Measurements from ENCODE around the gene SLCO3A1.
A peak's percentile ranks its signal among the peaks of the same experiment; 100 is the strongest.

The SLCO3A1 gene

DNA sequence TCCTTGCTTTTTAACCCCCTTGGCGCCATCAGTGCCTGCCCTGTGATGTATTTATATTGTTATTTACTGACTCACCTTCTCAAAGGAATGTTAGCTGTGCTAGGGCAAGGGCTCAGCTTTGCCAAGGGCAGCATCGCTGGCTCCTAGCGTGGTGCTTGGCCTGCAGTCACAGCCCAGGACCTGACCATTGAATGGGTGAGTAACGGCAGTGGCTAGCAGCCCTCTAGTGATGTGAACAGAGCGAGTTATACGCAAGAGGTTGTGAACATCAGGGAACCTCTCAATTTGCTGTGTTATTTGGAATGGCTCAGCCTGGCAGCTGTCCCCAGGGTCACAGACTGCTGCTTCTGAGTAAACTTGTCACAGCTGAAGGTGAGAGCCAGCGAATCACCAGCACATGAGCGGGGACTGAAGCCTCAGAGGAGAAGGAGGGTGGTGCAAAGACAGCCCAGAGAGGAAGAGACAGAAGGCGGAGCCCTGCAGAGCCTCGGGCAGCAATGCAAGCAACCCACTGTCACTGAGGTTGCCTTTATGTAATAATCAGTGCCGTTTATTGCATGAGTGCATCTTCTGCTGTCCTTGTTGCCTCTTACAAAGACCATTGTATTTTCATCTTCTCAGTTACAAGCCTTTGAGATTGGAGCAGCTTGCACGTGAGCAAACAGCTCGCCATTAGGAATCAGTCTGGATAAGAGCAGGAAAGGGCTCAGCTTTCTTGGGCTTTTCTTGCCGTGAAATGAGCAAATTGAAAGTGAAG is 158.3 kb downstream of the SLCO3A1 start:
- no peak for DNase-seq

DNA sequence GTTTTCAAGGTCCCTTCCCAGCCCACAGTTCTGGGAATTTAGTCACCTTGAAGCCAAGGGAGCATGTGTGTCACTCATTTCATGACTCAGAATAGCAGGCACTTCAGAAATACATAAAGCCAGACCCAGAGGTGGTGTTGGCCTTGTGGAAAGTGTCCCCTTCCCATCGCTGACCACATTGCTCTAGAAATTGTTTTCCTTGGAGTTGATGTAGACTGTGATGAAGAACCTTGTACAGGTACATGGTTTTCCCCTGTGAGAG is 158.8 kb downstream of the SLCO3A1 start:
- DNase-seq: no peak

DNA sequence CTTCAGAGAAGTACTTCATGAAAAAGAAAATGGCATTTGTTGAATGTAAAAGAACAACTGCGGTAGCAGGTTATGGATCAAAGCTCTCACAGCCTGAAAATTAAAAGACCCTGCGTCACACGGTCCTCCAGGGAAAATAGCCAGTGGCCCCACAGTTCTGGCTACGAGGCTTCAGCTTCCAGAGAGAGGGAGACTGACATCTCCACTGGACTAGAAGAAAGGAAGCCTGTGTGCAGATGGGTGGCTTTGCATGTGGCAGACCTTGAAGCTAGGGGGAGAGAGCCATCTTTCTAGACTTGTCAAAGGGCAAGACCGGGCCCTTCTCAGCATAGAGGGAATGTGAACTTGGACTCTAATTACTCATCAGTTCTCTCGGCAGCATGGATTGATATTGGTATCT is 159.4 kb downstream of the SLCO3A1 start:
- no peak for DNase-seq

GRCh38 chr15:92014281-92015030 is 160.9 kb downstream of the SLCO3A1 start:
- DNase-seq: no peak

DNA sequence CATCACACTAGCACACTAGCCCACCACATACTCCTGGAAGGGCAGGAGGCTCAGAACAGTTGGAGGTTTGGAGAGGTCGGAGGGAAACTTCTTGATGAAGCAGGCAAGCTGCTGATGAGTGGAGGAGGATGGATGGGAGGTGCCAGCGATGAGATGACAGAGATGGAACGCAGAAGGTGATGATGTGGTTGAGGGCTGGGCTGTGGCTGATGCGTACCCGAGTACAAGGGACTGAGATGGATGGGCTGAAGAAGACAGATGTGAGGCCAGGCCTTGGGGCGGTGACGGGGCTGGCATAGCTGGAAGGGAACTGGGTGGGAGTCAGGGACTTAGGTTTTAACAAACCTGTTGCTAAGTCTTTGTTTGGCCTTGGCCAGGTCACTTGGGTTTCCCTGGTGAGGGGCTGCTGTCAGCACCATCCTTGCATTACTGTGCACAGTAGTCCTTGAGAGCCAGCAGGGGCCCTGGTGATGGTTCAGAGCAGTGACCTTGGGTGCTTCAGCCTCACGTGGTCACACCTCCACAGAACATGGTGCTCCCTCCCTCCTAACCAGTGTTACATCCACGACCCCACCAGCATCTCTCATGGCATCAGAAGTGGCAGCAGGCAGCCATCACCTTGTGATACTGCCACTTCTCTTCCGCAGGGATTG is 164.5 kb downstream of the SLCO3A1 start:
- no peak for DNase-seq

- peak; percentile 17 for DNase-seq
Observed at GRCh38 chr15:92018535-92019239, 165.2 kb downstream of the SLCO3A1 start.

DNA sequence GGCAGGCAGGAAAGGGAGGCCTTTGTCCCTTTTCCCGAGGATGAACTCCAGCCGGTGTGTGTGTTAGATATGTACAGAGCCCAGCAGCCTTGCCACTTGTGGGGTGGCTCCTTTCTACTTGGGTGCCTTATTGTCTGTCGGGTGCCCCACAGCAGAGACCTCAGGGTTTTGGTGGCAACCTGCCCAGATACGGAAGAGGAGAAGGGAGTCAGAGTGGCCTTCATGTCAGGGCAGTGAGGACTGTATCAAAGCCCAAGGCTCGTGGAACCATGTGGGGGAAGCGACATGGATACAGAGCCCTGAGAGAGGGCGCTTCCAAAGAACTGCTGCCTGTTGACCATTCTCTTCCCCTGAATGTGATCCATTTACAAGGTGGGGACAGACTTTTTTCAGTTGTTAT is 166.2 kb downstream of the SLCO3A1 start:
- no peak for DNase-seq

DNA sequence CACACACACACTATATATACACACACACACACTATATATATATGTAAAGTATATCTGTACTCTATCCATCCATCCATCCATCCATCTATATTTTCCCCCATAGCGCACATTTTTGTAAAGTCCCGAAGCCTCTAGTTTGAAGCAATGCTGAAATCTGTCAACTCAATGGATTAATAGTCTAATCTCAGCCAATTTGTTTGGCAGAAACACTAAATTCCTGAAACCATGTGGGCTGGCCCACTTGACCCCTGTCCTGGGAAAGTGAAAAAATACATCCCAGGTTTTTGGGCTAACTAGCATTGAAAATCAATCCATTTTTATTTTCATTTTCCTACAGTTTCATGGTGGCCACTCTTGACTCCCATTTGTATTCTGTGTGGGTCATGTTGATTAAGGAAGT is 166.7 kb downstream of the SLCO3A1 start:
- no peak for DNase-seq

- no peak for DNase-seq
Observed at GRCh38 chr15:92020804-92021203, 167.3 kb downstream of the SLCO3A1 start.

DNA sequence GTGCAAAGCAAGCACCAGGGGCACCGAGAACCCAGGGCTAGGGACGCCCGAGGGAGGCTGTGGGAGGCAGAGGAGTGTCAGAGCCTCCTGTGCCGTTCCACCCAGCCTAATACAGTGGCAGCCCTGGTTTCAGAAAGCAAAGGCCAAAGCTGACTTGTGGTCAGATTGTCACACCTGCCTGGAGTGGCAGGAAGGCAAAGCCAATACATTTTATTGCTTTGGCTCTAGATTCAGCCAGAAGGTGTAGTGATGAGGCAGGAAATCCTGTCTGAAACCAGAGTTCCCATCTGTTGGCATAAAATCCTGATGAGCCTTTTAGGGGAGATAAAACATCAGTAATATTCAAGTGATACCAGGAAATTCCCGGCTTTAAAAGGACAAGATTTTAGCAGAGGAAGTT is 168.3 kb downstream of the SLCO3A1 start:
- no peak for DNase-seq

GRCh38 chr15:92023965-92024364 is 170.5 kb downstream of the SLCO3A1 start:
- DNase-seq: no peak

- DNase-seq: no peak
Observed at GRCh38 chr15:92025706-92026270, 172.3 kb downstream of the SLCO3A1 start.

DNA sequence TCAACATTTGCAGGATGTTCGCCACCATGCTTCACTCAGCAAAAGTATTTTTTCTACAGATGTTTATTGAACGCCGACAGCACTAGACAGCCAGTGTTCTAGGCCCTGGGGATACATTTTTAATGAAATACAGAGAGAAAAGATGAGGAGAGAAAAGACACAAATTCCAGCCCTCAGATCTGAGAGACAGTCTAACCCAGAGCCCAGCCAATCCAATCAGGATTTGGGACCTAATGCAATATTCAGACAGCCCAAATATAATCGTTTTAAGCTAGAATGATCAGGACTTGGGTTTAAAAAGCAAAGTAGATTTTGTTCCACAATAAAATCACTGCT is 174.8 kb downstream of the SLCO3A1 start:
- no peak for DNase-seq

DNA sequence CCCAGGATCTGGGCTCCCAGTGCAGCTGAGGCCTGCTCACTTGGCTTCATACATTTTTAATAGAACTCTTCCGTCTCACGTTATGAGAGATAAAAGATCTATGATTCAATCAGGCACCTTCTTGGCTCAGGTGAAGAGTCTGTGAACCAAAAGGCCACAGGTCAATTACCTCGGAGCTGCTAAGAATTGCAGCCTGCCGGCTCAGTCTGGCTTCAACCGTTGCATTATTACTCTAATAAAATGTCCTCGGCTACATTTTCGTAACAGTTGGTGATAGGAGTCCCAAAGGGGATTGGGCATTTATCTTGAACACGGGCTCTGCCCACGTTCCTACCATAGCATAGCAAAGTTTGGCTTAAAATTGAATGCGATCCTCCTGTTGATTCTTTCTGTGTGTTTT is 176.3 kb downstream of the SLCO3A1 start:
- DNase-seq: no peak

- DNase-seq: no peak
Observed at GRCh38 chr15:92033314-92033713, 179.8 kb downstream of the SLCO3A1 start.

GRCh38 chr15:92033723-92034122 is 180.2 kb downstream of the SLCO3A1 start:
- DNase-seq: no peak

GRCh38 chr15:92034227-92034626 is 180.7 kb downstream of the SLCO3A1 start:
- no peak for DNase-seq

- no peak for DNase-seq
Observed at GRCh38 chr15:92035551-92035950, 182.0 kb downstream of the SLCO3A1 start.

- DNase-seq: no peak
Observed at GRCh38 chr15:92035961-92036360, 182.5 kb downstream of the SLCO3A1 start.

- no peak for DNase-seq
Observed at GRCh38 chr15:92037491-92037890, 184.0 kb downstream of the SLCO3A1 start.

GRCh38 chr15:92040350-92040749 is 186.8 kb downstream of the SLCO3A1 start:
- DNase-seq: no peak

GRCh38 chr15:92041371-92041770 is 187.9 kb downstream of the SLCO3A1 start:
- no peak for DNase-seq

DNA sequence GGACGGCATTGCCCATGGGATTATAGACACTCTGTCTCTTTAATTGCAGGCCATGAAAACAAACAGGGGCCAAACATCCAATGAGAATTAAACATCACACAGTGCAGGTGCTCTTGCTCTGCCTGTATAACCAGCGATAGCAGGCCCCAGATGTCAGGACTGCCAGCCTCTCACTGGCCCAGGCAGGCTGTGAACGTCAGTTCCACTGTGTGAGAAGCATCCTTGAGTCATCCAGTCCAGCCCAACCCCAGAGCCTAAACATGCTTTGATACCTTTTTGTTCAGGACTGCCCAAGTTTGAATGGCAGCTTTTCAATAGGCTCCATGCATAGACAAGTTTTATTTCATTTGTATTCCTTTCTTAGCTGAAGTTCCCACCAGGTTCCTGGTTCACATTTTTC is 189.8 kb downstream of the SLCO3A1 start:
- DNase-seq: no peak

All from NCI-H2107 (cell line).